Uterus (tissue), 4 donors: ENCODE measurements around the gene SRRM3. TPM values are rescaled to one million over a fixed set of nuclear protein-coding genes. Genes with fewer than 3 reads are reported as not detected.
"Not testable (repeated sequence)": the region's sequence is repeated elsewhere in the genome, so short reads cannot be mapped to it uniquely, and the experiment has no call there.

Experiments used
- DNase-seq, 2 donors: peaks; one replicate each; pipeline ENCODE4 v3.0.0-alpha.2; 2019 to 2020
- H3K27ac ChIP-seq, 2 donors: fragments of 200-600 bp; sonication (generic); 1 replicate in 1 of 2; 2 replicates in 1 of 2; pipeline ENCODE4 v1.5.1; 2016 to 2018
- H3K27me3 ChIP-seq, 2 donors: fragments of 200-600 bp; sonication (generic); one replicate each; pipeline ENCODE4 v1.5.1; 2018 to 2019; ENCODE audit warnings: control low read depth in 1 of 2
- H3K36me3 ChIP-seq, 2 donors: fragments of 200-600 bp; sonication (generic); one replicate each; pipeline ENCODE4 v1.5.1; 2019; ENCODE audit warnings: control low read depth in 1 of 2
- H3K4me1 ChIP-seq, 2 donors: fragments of 200-600 bp; sonication (generic); one replicate each; pipeline ENCODE4 v1.5.1; 2018 to 2019; ENCODE audit warnings: control low read depth in 1 of 2
- H3K4me3 ChIP-seq, 2 donors: fragments of 200-600 bp; sonication (generic); 1 replicate in 1 of 2; 2 replicates in 1 of 2; pipeline ENCODE4 v1.5.1; 2018 to 2019; ENCODE audit warnings: mild to moderate bottlenecking in 1 of 2
- H3K9me3 ChIP-seq, 2 donors: fragments of 200-600 bp; sonication (generic); one replicate each; pipeline ENCODE4 v1.5.1; 2019; ENCODE audit warnings: control low read depth in 1 of 2
- POLR2A ChIP-seq, 2 donors: fragments of 450-650 bp; IDR thresholded peaks; one replicate each; pipeline ENCODE4 v1.6.1; 2016; ENCODE audit warnings: antibody characterized with exemption in 2 of 2, mild to moderate bottlenecking in 1 of 2, moderate library complexity in 1 of 2
- intact Hi-C: fragments of 100-400 bp; cut with DNase I; formaldehyde crosslinking; loops from one replicate; pipeline ENCODE4 v1.15.1; 2023; ENCODE audit warnings: low total_unique reads
- total RNA-seq, 4 donors: library from RNA; depleted of rRNA in 3 of 4; stranded (reverse); fragments of >200 nt in 3 of 4; gene quantifications; one replicate each; pipeline versions ENCODE4 v1.1.0 to v1.2.4, GENCODE V29; 2014 to 2023
- TF ChIP-seq, protein P1 (sequence below), 4 experiments: fragments of 200-600 bp in 2 of 4; fragments of 450-650 bp in 2 of 4; sonication (generic) in 2 of 4; IDR thresholded peaks; one replicate each; pipeline ENCODE4 v1.5.1; 2016 to 2019; ENCODE audit warnings: antibody characterized with exemption in 4 of 4, mild to moderate bottlenecking in 2 of 4, moderate library complexity in 1 of 4
- donor health status: DM: yes; HTN: yes; CAD: no.

Gene SRRM3
- total RNA-seq, 4 donors from 2014 or later: 1.3 to 15.9 (median 6.0) TPM

DNA sequence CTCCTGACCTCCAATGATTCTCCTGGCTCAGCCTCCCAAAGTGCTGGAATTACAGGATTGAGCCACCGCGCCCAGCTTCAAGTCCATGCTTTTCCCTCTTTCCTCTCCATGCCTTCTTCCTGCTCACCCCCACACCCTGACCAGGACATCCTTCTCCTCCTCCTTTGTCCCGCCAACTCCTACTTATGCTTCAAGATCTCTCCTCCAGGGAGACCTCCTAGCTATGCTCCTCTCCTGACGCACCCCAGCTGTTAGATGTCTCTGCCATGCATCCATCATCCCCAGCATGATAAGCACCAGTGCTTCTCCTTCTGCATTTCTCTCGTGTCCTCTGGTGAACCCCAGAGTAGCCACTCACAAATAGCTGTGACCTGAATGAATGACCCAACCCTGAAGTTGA is 21.1 kb downstream of the SRRM3 start:
- no peak overlapping the region for H3K27ac ChIP-seq
- H3K9me3 ChIP-seq: no peaks in the 10 kb centered on the region
- H3K4me1 ChIP-seq: no peaks in the 10 kb centered on the region
- H3K4me3 ChIP-seq: no peak overlapping the region
- no peaks in the 10 kb centered on the region for H3K27me3 ChIP-seq
- H3K36me3 ChIP-seq: no peaks in the 10 kb centered on the region
- TF ChIP-seq, protein P1, sequence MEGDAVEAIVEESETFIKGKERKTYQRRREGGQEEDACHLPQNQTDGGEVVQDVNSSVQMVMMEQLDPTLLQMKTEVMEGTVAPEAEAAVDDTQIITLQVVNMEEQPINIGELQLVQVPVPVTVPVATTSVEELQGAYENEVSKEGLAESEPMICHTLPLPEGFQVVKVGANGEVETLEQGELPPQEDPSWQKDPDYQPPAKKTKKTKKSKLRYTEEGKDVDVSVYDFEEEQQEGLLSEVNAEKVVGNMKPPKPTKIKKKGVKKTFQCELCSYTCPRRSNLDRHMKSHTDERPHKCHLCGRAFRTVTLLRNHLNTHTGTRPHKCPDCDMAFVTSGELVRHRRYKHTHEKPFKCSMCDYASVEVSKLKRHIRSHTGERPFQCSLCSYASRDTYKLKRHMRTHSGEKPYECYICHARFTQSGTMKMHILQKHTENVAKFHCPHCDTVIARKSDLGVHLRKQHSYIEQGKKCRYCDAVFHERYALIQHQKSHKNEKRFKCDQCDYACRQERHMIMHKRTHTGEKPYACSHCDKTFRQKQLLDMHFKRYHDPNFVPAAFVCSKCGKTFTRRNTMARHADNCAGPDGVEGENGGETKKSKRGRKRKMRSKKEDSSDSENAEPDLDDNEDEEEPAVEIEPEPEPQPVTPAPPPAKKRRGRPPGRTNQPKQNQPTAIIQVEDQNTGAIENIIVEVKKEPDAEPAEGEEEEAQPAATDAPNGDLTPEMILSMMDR (IDR thresholded peaks at IDR 0.05): no peak
- TF ChIP-seq POLR2A (IDR thresholded peaks at IDR 0.05): no peak
- no peak for DNase-seq
- intact Hi-C loops: no loop called here

DNA sequence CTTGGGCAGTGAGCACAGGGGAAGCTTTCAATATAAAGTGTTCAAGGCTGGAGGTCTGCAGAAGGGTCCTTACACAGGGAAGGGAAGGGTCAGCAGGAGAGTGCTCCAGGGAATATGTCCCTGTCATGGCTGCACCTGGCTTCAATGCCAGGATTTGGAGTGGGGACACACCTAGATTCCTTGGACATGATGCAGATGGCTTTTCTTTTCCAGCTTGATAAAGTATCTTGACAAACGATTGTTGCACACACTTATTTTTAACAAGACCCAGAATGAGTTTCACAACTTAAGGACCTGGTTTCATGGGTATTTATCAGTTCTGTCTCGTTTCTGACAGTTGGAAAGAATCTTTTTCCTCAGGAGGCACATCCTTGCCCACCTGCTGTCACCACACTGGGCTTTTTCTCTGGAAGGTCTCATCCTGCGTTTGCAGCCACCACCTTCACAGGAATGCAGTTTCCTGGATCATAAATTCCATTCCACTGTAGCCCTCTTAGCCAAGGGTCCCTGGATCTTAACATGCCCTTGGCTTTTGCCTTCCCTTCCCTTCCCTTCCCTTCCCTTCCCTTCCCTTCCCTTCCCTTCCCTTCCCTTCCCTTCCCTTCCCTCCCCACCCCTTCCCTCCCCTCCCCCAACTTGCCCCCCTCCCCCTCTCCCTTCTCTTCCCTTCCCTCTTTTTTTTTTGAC is 21.7 kb downstream of the SRRM3 start:
- Histone ChIP-seq H3K27ac (no peak overlapping the region), H3K4me1 (no peaks in the 10 kb centered on the region), H3K4me3 (no peak overlapping the region), H3K9me3 (no peaks in the 10 kb centered on the region), H3K36me3 (no peaks in the 10 kb centered on the region), H3K27me3 (no peaks in the 10 kb centered on the region)
- intact Hi-C loops: no loop called here
- no peak for TF ChIP-seq POLR2A (IDR thresholded peaks at IDR 0.05)
- TF ChIP-seq, protein P1 (IDR thresholded peaks at IDR 0.05): no peak
- no peak for DNase-seq

DNA sequence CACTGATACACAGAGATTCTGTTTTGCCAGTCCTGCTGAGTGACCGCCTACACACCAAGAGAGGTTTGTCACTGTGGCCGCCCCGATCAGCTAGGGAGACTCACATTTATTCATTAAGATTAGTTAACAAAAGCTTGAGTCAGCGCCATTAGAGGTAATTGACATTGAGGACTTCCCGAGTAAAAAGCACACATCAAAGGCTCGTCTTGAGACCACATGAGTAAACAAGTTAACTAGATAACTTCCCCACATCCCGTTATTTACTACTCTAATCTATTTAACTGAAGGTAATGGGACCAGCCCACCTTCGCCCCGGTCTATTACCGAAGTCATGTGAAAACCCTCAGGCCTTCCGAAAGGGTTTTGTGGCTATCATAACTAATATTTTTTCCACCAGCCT is 23.0 kb downstream of the SRRM3 start:
- Histone ChIP-seq H3K27me3 (no peaks in the 10 kb centered on the region), H3K4me1 (no peaks in the 10 kb centered on the region), H3K4me3 (no peak overlapping the region), H3K9me3 (no peaks in the 10 kb centered on the region), H3K36me3 (no peaks in the 10 kb centered on the region), H3K27ac (no peak overlapping the region)
- TF ChIP-seq, protein P1 (IDR thresholded peaks at IDR 0.05): no peak
- no peak for TF ChIP-seq POLR2A (IDR thresholded peaks at IDR 0.05)
- intact Hi-C loops: no loop called here
- DNase-seq: no peak

DNA sequence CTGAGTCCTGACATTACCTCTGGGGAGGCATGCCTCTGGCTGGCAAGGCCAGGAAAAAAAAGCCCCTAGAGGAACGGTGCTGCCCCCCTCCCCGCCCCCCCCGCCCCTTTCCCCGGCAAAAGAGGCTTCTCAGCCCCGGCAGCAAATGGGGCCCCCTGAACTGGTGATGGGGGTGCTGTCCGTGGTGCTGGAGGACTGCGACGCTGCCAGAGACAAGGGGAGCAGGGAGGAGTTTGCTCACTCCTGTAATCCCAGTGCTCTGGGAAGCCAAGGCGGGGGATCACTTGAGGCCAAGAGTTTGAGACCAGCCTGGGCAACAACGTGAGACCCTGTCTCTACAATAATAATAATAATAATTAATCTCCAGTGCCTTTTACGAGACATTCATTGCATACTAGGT is 23.7 kb downstream of the SRRM3 start:
- Histone ChIP-seq H3K27me3 (no peaks in the 10 kb centered on the region), H3K27ac (no peak overlapping the region), H3K4me1 (no peaks in the 10 kb centered on the region), H3K9me3 (no peaks in the 10 kb centered on the region), H3K36me3 (no peaks in the 10 kb centered on the region), H3K4me3 (no peak overlapping the region)
- DNase-seq: no peak
- intact Hi-C loops: no loop called here
- TF ChIP-seq, protein P1 (IDR thresholded peaks at IDR 0.05): no peak
- TF ChIP-seq POLR2A (IDR thresholded peaks at IDR 0.05): no peak

DNA sequence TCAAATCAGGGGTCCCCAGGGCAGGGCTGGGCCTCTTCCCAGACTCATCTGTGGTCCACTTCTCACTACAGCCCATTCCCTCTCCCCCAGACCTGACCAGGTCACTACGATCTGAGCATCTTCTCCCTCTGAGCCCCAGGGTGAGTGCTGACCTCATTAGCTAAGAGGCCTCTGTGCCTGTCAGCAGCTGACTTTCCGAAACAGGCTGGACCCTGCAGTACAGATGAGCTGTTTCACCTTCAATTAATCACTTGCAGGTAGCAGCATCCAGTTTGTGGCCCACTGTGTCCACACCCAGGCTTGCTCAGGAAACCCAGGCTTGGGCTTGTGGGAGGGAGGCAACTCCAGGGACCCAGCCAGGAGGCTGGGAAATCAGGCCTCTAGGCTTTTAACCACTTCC is 24.3 kb downstream of the SRRM3 start:
- TF ChIP-seq, protein P1 (IDR thresholded peaks at IDR 0.05): no peak
- no peak for TF ChIP-seq POLR2A (IDR thresholded peaks at IDR 0.05)

DNA sequence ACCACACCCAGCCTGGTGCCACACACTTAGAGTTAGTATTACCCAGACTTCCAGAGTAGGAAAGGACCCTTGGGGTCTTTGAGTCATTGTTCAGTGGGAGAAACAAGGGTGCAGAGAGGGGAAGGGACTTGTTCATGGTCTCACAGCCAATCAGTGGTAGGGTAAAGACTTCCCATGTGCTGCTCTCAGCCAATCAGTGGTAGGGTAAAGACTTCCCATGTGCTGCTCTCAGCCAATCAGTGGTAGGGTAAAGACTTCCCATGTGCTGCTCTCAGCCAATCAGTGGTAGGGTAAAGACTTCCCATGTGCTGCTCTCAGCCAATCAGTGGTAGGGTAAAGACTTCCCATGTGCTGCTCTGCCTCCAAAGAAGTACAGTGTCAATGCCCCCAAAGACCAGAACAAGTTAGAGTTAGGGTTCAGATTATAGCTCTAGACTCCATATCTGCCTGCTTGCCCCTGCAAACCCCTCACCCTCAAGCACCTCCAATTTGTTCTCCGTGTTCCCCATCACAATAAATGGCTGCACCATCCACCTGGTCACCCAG is 25.3 kb downstream of the SRRM3 start:
- DNase-seq, H3K4me3 ChIP-seq, H3K36me3 ChIP-seq, intact Hi-C loops, H3K27ac ChIP-seq, H3K4me1 ChIP-seq, H3K9me3 ChIP-seq: not testable (repeated sequence)
- H3K27me3 ChIP-seq: peaks cover 0 to 10% of the 10 kb centered on the region in 2 donors

More for the DNA sequence above, 24.3 kb downstream of the SRRM3 start:
- Histone ChIP-seq H3K36me3 (no peaks in the 10 kb centered on the region), H3K4me3 (no peak overlapping the region), H3K9me3 (no peaks in the 10 kb centered on the region), H3K4me1 (no peaks in the 10 kb centered on the region), H3K27me3 (peaks cover 0 to under 1% of the 10 kb centered on the region in 2 donors), H3K27ac (no peak overlapping the region)
- intact Hi-C loops: no loop called here
- DNase-seq: no peak
